ENCODE measurements around the gene ENOPH1.
"Not testable (repeated sequence)": the region's sequence is repeated elsewhere in the genome, so short reads cannot be mapped to it uniquely, and the experiment has no call there.

The ENOPH1 gene

DNA sequence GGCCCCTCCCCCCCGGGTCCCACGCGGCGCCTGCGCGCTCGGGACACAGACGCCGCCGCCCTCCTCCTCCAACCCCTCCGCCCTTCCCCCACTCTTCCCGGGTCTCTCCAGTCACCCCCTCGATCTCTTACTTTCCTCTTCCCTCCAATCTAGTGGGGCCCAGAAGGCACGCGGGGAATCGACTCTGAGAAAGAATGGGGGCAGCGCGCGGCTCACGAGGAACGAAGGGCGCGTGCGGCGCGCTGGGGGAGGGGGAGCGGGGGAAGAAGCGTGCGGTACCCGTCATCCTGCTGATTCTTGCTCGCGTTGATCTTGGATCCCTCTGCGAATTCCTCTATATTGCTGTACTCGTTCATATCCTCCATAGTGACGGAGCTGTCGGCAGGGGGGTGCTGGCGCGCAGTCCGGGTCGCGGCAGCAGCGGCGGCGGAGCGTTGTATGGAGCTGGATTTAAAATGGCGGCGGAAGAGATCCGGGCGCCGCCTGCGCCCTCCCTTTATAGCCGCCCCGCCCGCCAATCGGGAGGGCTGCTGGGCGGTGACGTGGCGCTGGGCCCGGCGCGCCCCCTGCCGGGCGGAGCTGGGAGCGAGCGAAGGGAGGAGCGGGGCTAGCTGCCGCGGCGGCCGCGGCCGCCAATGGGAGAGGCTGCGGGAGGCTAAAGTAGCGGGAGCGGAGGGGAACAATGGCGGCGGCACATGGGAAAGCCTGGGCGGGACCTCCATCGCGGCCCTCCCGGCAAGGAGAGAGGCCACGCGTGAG, 1.2 kb upstream of the ENOPH1 start:
- peak; percentile 69 for DNase-seq

DNA sequence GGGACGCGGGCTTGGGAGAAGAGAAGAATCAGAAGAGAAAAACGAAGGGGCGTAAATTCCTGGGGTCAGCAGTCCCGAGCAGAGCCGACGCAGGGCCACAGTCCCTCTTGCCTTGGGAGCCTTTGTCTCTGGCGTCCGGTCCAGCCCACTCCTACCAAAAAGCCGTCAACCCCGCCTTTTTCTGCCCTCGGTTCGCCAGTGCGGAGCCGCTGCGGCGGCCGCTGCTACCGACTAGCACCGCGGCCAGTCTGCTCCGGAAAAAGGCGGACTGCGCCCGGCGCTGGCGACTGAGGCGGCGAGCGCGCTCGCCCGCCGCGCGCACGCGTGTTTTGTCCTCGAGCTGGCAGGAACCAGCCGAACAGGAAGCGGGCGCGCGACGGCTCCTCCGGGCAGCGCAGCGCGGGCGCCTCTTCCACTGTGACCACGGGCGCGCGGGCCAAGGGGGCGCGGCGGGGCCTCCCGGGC, 630 bp upstream of the ENOPH1 start:
- DNase-seq, result no peak

DNA sequence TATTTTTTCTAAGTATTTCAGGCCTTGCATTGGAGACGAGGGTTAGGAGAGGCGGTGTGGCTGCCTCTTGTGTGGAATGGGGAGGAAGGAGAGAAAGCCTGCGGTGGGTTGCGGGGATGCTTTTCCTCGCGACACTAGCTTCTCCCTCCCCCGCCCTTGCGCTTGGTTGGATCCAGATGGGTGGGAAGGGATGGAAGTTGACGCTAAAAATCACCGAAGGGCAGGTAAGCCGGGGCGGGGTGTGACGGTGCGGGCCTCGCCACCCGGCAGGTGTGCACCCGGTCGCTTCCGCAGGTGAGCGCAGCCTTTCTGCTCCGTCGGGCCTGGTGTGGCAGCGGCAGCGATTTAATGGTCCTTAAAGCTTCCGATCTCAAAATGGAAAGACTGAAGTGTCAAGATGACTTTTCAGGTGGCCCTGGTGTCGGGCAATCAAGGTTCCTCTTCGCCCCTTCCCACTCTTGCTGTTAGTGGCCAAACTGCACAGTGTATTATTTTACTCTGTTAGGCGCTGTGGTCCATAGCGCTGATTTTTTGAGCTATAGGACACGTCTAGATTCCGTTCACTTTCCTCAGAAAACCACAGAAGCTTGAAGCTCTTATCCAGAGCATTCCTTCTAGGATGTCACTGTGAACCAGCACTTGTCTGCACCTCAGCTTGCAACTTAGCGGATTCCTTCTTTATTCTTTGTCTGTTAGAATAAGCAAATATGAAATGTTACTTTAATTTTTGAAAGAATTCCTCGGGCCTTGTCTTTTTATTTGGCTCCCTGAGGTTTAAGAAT, 765 bp downstream of the ENOPH1 start:
- DNase-seq, result no peak

- no peak for DNase-seq
Observed at GRCh38 chr4:82431831-82432230, 1.4 kb downstream of the ENOPH1 start.

GRCh38 chr4:82432596-82432995, 2.2 kb downstream of the ENOPH1 start:
- DNase-seq, result no peak

DNA sequence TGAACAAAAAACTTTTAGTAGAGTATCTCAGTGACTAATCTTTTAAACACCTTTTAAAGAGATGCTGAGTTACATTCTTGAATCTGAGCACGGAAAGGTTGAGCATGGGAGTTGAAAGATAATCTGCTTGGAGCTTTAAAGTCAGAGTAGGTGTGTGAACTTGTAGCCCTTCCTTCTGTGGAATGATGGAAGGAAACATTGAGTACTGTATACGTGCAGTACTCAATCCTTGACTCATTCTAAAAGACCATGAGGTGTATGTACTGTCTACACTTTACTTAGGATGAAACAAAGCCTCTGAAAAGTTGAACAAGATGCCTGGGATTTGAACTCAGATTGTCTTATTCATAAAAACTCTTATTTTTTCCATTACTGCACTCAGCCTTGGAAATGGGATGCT, 3.4 kb downstream of the ENOPH1 start:
- DNase-seq, result no peak

DNA sequence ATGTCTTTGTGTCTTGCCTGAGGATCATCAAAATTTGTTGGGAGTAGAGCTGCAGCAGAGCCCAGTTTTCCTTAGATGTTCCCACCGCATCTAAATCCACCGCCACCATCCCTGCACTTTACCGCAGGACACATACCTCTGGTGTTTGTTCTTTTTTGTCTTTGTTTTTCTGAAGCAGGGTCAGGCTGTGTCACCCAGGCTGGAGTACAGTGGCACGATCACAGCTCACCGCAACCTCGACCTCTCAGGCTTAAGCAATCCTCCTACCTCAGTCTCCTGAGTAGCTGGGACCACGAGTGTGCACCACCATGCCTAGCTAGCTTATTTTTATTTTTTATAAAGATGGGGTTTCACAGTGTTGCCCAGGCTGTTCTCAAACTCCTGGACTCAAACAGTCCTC, 4.6 kb downstream of the ENOPH1 start:
- no peak for DNase-seq

DNA sequence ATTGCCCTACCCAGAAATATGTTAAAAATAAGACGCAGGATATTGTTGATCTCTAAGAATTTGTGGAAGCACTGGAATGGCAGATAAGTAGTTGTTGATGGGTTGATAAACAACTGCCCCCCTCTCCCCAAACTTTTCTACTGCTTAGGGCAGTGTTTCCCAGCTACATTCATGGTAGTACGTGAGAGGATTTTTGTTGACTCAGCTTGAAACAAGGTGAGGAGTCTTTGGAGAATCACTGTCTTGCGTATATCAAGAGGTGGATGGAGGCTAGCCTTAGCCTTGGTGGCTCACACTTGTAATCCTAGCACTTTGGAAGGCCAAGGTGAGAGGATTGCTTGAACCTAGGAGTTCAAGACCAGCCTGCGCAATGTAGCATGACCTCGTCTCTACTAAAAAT, 5.7 kb downstream of the ENOPH1 start:
- no peak for DNase-seq

DNA sequence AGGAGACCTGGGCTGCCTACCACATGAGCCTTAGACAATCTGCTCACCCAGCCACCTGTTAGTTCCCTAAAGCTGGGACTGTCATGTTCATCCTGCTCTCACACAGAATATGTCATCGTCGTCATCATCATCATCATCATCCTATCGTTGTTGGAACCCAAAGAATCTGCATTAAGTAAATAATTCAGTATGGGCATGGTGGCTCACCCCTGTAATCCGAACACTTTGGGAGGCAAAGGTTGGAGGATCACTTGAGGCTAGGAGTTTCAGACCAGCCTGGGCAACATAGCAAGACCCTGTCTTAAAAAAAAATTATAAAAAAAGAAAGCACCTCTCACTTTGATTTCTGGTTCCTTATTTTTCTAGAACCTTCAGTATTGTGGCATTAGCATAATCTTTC, 6.4 kb downstream of the ENOPH1 start:
- no peak for DNase-seq

DNA sequence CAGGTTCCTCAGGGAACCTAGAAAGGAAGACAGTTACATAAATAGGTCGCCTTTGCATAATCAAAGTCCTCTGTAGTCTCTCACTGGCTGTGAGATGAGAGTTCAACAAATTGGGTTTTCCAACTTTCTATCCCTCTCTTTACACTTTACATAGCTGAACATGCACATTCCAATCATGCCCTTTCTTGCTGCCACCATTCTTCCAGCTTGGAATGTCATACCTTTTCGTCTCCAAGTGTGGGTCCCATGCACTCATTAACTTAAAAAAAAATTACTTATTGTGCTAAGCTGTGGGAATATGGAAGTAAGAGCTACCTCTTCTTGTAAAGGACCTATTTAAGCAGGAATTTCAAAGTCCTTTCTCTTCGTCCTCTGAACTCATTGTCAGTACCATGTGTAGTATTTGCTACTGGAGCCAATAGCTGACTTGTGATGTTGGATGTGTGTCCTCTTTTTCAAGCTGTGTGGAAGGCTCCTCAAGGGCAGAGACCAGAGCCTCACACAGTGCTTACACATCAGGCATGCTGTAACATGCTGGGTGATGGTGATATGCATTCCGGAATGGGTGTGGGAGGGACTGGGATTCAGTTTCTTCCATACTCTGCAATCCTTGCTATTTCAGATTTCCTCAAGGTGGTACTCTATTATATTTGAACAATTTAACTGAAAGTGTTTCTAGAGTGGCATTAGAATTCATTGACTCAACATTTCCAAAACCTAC, 7.1 kb downstream of the ENOPH1 start:
- DNase-seq, result no peak

GRCh38 chr4:82439088-82439487, 8.7 kb downstream of the ENOPH1 start:
- no peak for DNase-seq

GRCh38 chr4:82447886-82448285, 17.5 kb downstream of the ENOPH1 start:
- DNase-seq, result no peak

GRCh38 chr4:82450966-82451755, 20.8 kb downstream of the ENOPH1 start:
- DNase-seq, result no peak

DNA sequence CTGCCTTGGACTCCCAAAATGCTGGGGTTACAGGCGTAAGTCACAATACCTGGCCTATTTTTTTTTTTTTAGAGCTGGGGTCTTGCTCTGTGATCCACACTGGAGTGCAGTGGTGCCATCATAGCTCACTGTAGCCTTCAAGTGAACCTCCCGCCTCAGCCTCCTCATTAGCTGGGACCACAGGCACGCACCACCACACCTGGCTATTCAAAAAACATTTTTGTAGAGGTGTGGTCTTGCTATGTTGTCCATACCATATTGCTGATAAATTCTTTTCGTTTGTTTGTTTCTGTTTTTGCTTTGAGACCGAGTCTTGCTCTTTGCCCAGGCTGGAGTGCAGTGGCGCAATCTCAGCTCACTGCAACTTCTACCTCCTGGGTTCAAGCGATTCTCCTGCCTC, 21.6 kb downstream of the ENOPH1 start:
- no peak for DNase-seq

DNA sequence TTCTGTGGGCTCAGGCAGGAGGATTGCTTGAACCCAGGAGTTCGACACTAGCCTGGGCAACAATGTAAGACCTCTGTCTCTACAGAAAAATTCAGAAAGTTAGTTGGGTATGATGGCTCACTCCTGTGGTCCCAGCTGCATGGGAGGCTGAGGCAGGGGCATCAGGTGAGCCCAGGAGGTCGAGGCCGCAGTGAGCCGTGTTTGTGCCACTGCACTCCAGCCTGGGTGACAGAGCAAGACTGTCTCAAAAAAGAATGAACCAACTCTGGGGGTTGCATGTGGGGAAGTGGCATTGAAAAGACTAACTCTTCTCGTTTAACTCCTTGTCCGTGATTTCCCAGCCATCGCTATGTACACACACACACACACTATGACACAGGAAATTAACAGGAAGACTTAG, 26.9 kb downstream of the ENOPH1 start:
- no peak for DNase-seq

GRCh38 chr4:82458729-82459128, 28.3 kb downstream of the ENOPH1 start:
- no peak for DNase-seq

- DNase-seq, result no peak
Observed at GRCh38 chr4:82461710-82462109, 31.3 kb downstream of the ENOPH1 start.

GRCh38 chr4:82462415-82462831, 32.0 kb downstream of the ENOPH1 start:
- peak; percentile 87 for DNase-seq

- no peak for DNase-seq
Observed at GRCh38 chr4:82463221-82463620, 32.8 kb downstream of the ENOPH1 start.

GRCh38 chr4:82467471-82467870, 37.1 kb downstream of the ENOPH1 start:
- no peak for DNase-seq

DNA sequence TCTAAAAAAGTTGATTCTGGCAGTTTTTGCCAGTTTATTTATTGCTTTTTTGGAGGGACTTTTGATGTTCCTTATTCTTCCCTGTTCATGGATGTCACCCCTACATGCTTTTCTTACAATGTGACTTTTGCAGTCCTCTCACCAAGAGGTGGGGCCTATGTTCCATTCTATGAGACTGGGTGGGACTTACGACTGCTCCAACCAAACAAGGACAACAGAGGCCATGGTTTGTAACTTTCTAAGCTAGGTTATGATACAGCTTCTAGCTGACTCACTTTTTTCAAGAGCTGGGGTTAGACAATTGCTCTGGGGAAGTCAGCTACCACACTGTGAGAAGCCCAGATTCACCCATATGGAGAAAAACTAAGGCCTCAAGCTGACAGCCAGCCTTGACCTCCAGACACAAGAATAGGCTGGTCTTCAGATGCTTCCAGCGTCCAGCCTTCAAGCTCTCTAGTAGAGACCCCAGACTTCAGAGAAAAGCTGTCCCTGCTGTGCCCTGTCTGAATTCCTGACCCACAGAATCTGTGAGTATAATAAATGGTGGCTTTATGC, 39.5 kb downstream of the ENOPH1 start:
- DNase-seq, result no peak

DNA sequence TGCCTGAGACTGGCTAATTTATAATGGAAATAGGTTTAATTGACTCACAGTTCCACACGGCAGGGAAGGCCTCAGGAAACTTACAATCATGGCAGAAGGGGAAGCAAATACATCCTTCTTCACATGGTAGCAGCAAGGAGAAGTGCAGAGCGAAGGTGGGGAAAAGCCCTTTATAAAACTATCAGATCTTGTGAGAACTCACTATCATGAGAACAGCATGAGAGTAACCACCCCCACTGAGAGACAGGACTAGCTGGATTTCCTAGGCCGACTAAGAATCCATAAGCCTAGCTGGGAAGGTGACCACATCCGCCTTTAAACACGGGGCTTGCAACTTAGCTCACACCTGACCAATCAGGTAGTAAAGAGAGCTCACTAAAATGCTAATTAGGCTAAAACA, 42.7 kb downstream of the ENOPH1 start:
- not testable (repeated sequence) for DNase-seq

Data from NCI-H1694 (cell line).